ENCODE measurements around the gene LYSMD2. TPM values are rescaled to one million over a fixed set of nuclear protein-coding genes. Genes with fewer than 3 reads are reported as not detected.
A peak's percentile ranks its signal among the peaks of the same experiment; 100 is the strongest.

Gene LYSMD2
- total and polyA plus RNA-seq, 10 donors = 18.1 to 41.7 (median 33.2) TPM

GRCh38 chr15:51774916-51775315, 37.5 kb upstream of the LYSMD2 start:
- H3K4me3 ChIP-seq = no peak overlapping the region
- DNase-seq = no peak
- peaks cover 0 to 66% (median 10%) of the 10 kb centered on the region in 6 donors for H3K36me3 ChIP-seq
- no peaks in the 10 kb centered on the region for H3K9me3 ChIP-seq
- no peaks in the 10 kb centered on the region for H3K27me3 ChIP-seq (replicated peaks in 1 of 7)
- no peak for TF ChIP-seq POLR2AphosphoS5 (IDR thresholded peaks at IDR 0.05)
- TF ChIP-seq POLR2A (IDR thresholded peaks at IDR 0.05) = no peak
- no peak for TF ChIP-seq CTCF (IDR thresholded peaks at IDR 0.05 in 8 of 11, conservative IDR thresholded peaks at IDR 0.05 in 3 of 11)
- H3K27ac ChIP-seq = no peak overlapping the region
- peaks cover 10 to 26% (median 17%) of the 10 kb centered on the region in 6 donors for H3K4me1 ChIP-seq
- intact Hi-C loops (cut with DNase I; ENCODE audit: low total_unique reads) = loop anchor here (5.0 to 10.0 kb wide), 2 partner anchors 50 to 128 kb away; no protein-coding TSS in a partner anchor
- WGBS, 5 donors = 87 to 93% (median 92%) methylated on average over 3 of the region's 3 CpGs

- intact Hi-C loops (cut with DNase I; ENCODE audit: low total_unique reads) = loop anchor here (10.0 kb wide), 1 partner anchor 47 kb away; no protein-coding TSS in a partner anchor
- DNase-seq = no peak
- Histone ChIP-seq H3K9me3 (no peaks in the 10 kb centered on the region), H3K36me3 (peaks cover 0 to 72% (median 9%) of the 10 kb centered on the region in 6 donors), H3K4me3 (no peak overlapping the region), H3K27me3 (replicated peaks in 1 of 7) (no peaks in the 10 kb centered on the region), H3K27ac (peak overlapping the region in 3 of 8 donors; percentile 29 to 45 (median 44)), H3K4me1 (peaks cover 12 to 33% (median 27%) of the 10 kb centered on the region in 6 donors)
- TF ChIP-seq POLR2AphosphoS5 (IDR thresholded peaks at IDR 0.05) (peak in 1 of 3 donors; percentile 57), POLR2A (IDR thresholded peaks at IDR 0.05) (no peak)
- 52 to 73% (median 55%) methylated on average over 1 of the region's 1 CpG for WGBS, 5 donors
Observed at GRCh38 chr15:51771773-51772172, 34.3 kb upstream of the LYSMD2 start.

- intact Hi-C loops (cut with DNase I; ENCODE audit: low total_unique reads) = loop anchor here (10.0 kb wide), 1 partner anchor 46 kb away; no protein-coding TSS in a partner anchor
- TF ChIP-seq POLR2AphosphoS5 (IDR thresholded peaks at IDR 0.05) = no peak
- no peak for TF ChIP-seq CTCF (IDR thresholded peaks at IDR 0.05 in 8 of 11, conservative IDR thresholded peaks at IDR 0.05 in 3 of 11)
- no peak for TF ChIP-seq POLR2A (IDR thresholded peaks at IDR 0.05)
- no peaks in the 10 kb centered on the region for H3K9me3 ChIP-seq
- peaks cover 3 to 27% (median 19%) of the 10 kb centered on the region in 6 donors for H3K4me1 ChIP-seq
- no peak overlapping the region for H3K4me3 ChIP-seq
- H3K27ac ChIP-seq = peak overlapping the region in 1 of 8 donors; percentile 45
- peaks cover 0 to 70% (median 9%) of the 10 kb centered on the region in 6 donors for H3K36me3 ChIP-seq
- WGBS, 5 donors = 59 to 88% (median 71%) methylated on average over 3 of the region's 3 CpGs
- no peaks in the 10 kb centered on the region for H3K27me3 ChIP-seq (replicated peaks in 1 of 7)
- no peak for DNase-seq
Observed at GRCh38 chr15:51770902-51771301, 33.4 kb upstream of the LYSMD2 start.

GRCh38 chr15:51768018-51768417, 30.6 kb upstream of the LYSMD2 start:
- H3K4me3 ChIP-seq = peak overlapping the region in 1 of 8 donors; percentile 21
- intact Hi-C loops (cut with DNase I; ENCODE audit: low total_unique reads) = no loop called here
- H3K27ac ChIP-seq = peak overlapping the region in 5 of 8 donors; percentile 7 to 73 (median 55)
- peaks cover 3 to 24% (median 18%) of the 10 kb centered on the region in 6 donors for H3K4me1 ChIP-seq
- H3K36me3 ChIP-seq = peaks cover 0 to 43% (median 2%) of the 10 kb centered on the region in 6 donors
- no peaks in the 10 kb centered on the region for H3K9me3 ChIP-seq
- peak; percentile 81 for DNase-seq
- TF ChIP-seq CTCF (IDR thresholded peaks at IDR 0.05 in 8 of 11, conservative IDR thresholded peaks at IDR 0.05 in 3 of 11) (no peak), POLR2AphosphoS5 (IDR thresholded peaks at IDR 0.05) (peak in 2 of 3 donors; percentile 44 to 75), POLR2A (IDR thresholded peaks at IDR 0.05) (no peak)
- 23 to 40% (median 34%) methylated on average over 9 of the region's 9 CpGs for WGBS, 5 donors
- H3K27me3 ChIP-seq (replicated peaks in 1 of 7) = no peaks in the 10 kb centered on the region

All from spleen (tissue), 11 donors.